ENCODE results near the gene BATF. TPM values are rescaled to one million over a fixed set of nuclear protein-coding genes. Genes with fewer than 3 reads are reported as not detected.

The BATF gene
- total RNA-seq, 1 donor from 2014 or later = 160 TPM

DNA sequence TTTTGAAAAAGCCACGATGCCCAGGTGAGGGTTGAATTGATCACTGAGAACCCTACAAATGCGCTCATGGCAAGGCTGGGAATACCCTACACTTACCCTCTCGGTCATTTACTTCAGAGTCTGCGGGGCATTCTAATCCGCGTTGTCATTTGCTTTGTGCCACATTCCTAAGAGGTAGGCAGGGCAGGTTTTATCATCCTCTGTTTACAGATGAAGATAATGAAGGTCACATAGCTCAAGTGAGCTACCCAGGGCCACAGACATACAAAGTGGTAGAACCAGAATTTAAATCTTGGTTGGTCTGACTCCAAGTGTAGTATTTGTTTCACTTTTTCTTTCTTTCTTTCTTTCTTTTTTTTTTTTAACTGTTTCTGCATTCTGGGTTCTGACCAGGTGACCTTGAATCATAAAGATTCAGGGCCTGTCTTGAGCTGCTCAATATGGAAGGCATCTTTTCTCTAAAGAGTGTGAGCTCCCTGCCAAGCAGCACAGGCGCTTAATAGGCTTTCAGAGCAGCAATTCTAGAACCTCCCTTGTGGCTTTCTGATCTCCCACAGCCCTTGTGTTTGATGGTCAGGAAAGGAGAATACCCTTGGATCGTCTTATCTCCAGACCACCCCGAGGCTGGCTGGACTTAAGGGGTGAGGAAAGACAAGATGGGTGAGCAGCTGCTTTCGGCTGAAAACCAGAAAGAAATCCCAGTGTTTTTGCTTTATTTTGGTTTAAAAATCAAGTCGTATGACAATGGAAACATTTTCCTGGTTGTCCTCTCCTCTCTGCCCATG lies 662 bp upstream of the BATF start:
- Mint-ChIP-seq H3K27ac (peak overlapping the region; percentile 98), H3K4me1 (peaks cover 87% of the 10 kb centered on the region), H3K9me3 (no peaks in the 10 kb centered on the region), H3K36me3 (ENCODE audit: low read depth) (peaks cover 64% of the 10 kb centered on the region), H3K27me3 (no peaks in the 10 kb centered on the region), H3K4me3 (peak overlapping the region; percentile 100)
- TF ChIP-seq, protein P1, sequence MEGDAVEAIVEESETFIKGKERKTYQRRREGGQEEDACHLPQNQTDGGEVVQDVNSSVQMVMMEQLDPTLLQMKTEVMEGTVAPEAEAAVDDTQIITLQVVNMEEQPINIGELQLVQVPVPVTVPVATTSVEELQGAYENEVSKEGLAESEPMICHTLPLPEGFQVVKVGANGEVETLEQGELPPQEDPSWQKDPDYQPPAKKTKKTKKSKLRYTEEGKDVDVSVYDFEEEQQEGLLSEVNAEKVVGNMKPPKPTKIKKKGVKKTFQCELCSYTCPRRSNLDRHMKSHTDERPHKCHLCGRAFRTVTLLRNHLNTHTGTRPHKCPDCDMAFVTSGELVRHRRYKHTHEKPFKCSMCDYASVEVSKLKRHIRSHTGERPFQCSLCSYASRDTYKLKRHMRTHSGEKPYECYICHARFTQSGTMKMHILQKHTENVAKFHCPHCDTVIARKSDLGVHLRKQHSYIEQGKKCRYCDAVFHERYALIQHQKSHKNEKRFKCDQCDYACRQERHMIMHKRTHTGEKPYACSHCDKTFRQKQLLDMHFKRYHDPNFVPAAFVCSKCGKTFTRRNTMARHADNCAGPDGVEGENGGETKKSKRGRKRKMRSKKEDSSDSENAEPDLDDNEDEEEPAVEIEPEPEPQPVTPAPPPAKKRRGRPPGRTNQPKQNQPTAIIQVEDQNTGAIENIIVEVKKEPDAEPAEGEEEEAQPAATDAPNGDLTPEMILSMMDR (IDR thresholded peaks at IDR 0.05) = no peak
- DNase-seq = no peak
- intact Hi-C loops (cut with micrococcal nuclease) = loop anchor here (1.0 to 5.0 kb wide), 5 partner anchors 9 to 131 kb away; no protein-coding TSS in a partner anchor
- ChIA-PET CTCF (interaction anchor here (0.8 to 3.9 kb wide), 8 partner anchors 14 to 40 kb away, joined by 3 to 22 read pairs (median 4); no protein-coding TSS in a partner anchor), POLR2A (interaction anchor here (1.3 to 12.3 kb wide), 11 partner anchors 10 to 394 kb away, joined by 3 to 356 read pairs (median 6); partner anchors contain the start of genes FLVCR2, JDP2 and NEK9)
- ATAC-seq (ENCODE audit: low read depth) = peak; percentile 22

DNA sequence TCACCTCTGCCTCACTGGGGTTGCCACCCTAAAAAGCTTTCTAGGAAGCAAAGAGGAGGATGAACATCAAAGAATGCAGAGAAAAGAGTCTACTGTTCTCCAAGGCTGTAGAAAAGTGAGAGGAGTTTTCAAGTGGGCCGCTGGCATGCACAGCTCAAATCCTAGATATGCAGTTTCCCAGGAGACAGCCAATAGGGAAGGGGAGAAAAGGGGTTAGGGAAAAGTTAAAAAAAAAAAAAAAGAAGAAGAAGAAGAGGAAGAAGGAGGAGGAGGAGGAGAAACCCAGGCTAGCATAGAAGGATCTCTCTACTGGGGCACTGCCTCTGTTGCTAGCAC lies 682 bp downstream of the BATF start:
- H3K36me3 Mint-ChIP-seq (ENCODE audit: low read depth) = peaks cover 68% of the 10 kb centered on the region
- TF ChIP-seq, protein P1 (IDR thresholded peaks at IDR 0.05) = no peak
- H3K4me3 Mint-ChIP-seq = peak overlapping the region; percentile 100
- intact Hi-C loops (cut with micrococcal nuclease) = loop anchor here (1.0 to 5.0 kb wide), 6 partner anchors 7 to 129 kb away; no protein-coding TSS in a partner anchor
- POLR2A ChIA-PET = interaction anchor here (0.7 to 12.3 kb wide), 16 partner anchors 9 to 1391 kb away, joined by 3 to 356 read pairs (median 6); partner anchors contain the start of genes ERG28, FLVCR2, JDP2 and NEK9
- peaks cover 86% of the 10 kb centered on the region for H3K4me1 Mint-ChIP-seq
- CTCF ChIA-PET = interaction anchor here (0.9 to 3.9 kb wide), 6 partner anchors 12 to 132 kb away, joined by 4 to 22 read pairs (median 6); partner anchors contain the start of gene FLVCR2
- H3K27me3 Mint-ChIP-seq = no peaks in the 10 kb centered on the region
- H3K9me3 Mint-ChIP-seq = no peaks in the 10 kb centered on the region
- H3K27ac Mint-ChIP-seq = peak overlapping the region; percentile 98
- no peak for DNase-seq
- no peak for ATAC-seq (ENCODE audit: low read depth)

DNA sequence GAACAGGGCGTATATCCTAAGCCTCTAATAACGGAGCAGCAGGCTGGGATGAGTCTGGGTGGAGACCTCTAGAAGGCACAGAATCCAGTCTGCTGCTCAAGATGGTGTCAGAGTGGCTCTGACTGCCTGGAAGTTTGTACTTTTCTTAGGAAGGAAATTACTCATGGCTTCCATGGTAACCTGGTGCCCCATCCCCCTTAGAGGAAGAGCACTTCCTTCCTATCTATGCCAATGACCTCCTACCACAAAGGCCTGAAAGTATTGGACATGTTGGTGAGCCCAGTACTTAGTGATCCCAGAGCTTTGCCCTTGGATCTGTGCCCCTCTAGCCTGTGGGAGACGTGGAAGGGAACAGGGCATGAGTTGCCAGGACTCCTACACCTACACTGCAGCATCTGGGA lies 1.5 kb downstream of the BATF start:
- ChIA-PET CTCF (interaction anchor here (0.7 to 3.9 kb wide), 7 partner anchors 16 to 131 kb away, joined by 3 to 22 read pairs (median 5); no protein-coding TSS in a partner anchor), POLR2A (interaction anchor here (1.2 to 12.3 kb wide), 5 partner anchors 10 to 97 kb away, joined by 8 to 356 read pairs (median 14); partner anchors contain the start of gene JDP2)
- H3K4me3 Mint-ChIP-seq = peak overlapping the region; percentile 100
- H3K27ac Mint-ChIP-seq = peak overlapping the region; percentile 98
- ATAC-seq (ENCODE audit: low read depth) (no peak), DNase-seq (no peak)
- no peaks in the 10 kb centered on the region for H3K27me3 Mint-ChIP-seq
- H3K9me3 Mint-ChIP-seq = no peaks in the 10 kb centered on the region
- intact Hi-C loops (cut with micrococcal nuclease) = loop anchor here (1.0 to 5.0 kb wide), 3 partner anchors 8 to 129 kb away; no protein-coding TSS in a partner anchor
- TF ChIP-seq, protein P1 (IDR thresholded peaks at IDR 0.05) = no peak
- peaks cover 71% of the 10 kb centered on the region for H3K36me3 Mint-ChIP-seq (ENCODE audit: low read depth)
- H3K4me1 Mint-ChIP-seq = peaks cover 86% of the 10 kb centered on the region

DNA sequence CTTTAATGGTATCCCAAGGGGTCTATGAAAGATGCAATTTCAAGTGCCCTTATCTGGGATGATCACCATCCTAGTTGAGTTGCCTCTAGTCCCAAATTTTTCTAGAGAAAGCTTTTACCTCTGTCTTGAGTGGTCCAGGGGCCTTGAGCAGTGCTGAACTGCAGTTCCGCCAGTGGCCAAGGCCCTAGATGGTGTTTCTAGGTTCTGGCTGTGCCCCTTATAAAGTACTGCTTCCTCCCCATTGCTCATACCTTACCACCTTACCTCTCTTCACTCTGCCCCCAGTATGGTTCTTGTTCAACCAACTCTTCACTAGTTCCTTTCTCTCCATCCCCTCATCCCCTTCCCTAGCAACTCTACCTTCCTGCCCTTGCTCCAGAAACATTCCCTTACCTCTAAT lies 3.7 kb downstream of the BATF start:
- ATAC-seq (ENCODE audit: low read depth) (no peak), DNase-seq (no peak)
- intact Hi-C loops (cut with micrococcal nuclease) = no loop called here
- Mint-ChIP-seq H3K4me3 (peak overlapping the region; percentile 100), H3K9me3 (no peaks in the 10 kb centered on the region), H3K27ac (peak overlapping the region; percentile 30), H3K27me3 (no peaks in the 10 kb centered on the region), H3K36me3 (ENCODE audit: low read depth) (peaks cover 79% of the 10 kb centered on the region), H3K4me1 (peaks cover 75% of the 10 kb centered on the region)
- ChIA-PET CTCF (interaction anchor here (0.9 to 2.4 kb wide), 6 partner anchors 8 to 128 kb away, joined by 3 to 13 read pairs (median 4); no protein-coding TSS in a partner anchor), POLR2A (interaction anchor here (1.0 to 2.6 kb wide), 5 partner anchors 11 to 34 kb away, joined by 3 to 27 read pairs (median 4); no protein-coding TSS in a partner anchor)
- TF ChIP-seq, protein P1 (IDR thresholded peaks at IDR 0.05) = no peak
